Body of pancreas (tissue), 4 donors: Measurements from ENCODE around the gene RASIP1. TPM values are rescaled to one million over a fixed set of nuclear protein-coding genes. Genes with fewer than 3 reads are reported as not detected.

Source experiments
- ATAC-seq: fragments of 150-250 bp; one replicate; pipeline ENCODE4 v1.9.1; 2016
- DNase-seq, 4 donors: peaks; one replicate each; pipeline ENCODE4 v3.0.0-alpha.2; 2019
- H3K27ac ChIP-seq, 4 donors: fragments of 200-600 bp; sonication (generic); 1 replicate in 3 of 4; 2 replicates in 1 of 4; pipeline versions ENCODE4 v1.5.1 to v1.6.1; 2016 to 2019; ENCODE audit warnings: mild to moderate bottlenecking in 1 of 4, mixed read lengths in 1 of 4, moderate library complexity in 1 of 4
- H3K27me3 ChIP-seq, 2 donors: fragments of 200-600 bp; sonication (generic); one replicate each; pipeline ENCODE4 v1.6.0; 2016; ENCODE audit warnings: mild to moderate bottlenecking in 1 of 2
- H3K36me3 ChIP-seq, 2 donors: fragments of 200-600 bp; sonication (generic); replicated peaks in 1 of 2; 2 replicates each; pipeline ENCODE4 v1.5.1; 2016; ENCODE audit warnings: low read depth in 2 of 2; ENCODE audit not compliant: insufficient read depth in 1 of 2
- H3K4me1 ChIP-seq: fragments of 200-600 bp; sonication (generic); one replicate; pipeline ENCODE4 v1.6.0; 2016
- H3K4me3 ChIP-seq, 2 donors: fragments of 200-600 bp; sonication (generic); 1 replicate in 1 of 2; 2 replicates in 1 of 2; pipeline ENCODE4 v1.5.1; 2016 to 2019
- H3K9me3 ChIP-seq, 3 donors: fragments of 200-600 bp; sonication (generic); 1 replicate in 2 of 3; 2 replicates in 1 of 3; pipeline ENCODE4 v1.5.1; 2016
- POLR2A ChIP-seq, 3 donors: fragments of 450-650 bp; IDR thresholded peaks; one replicate each; pipeline ENCODE4 v1.6.1; 2016; ENCODE audit warnings: antibody characterized with exemption in 3 of 3, mild to moderate bottlenecking in 2 of 3
- WGBS, 2 donors: methylation state at CpG; one replicate each; pipeline ENCODE4 v1.1.5; 2017; 5-methylcytosine and 5-hydroxymethylcytosine counted together
- intact Hi-C: fragments of 100-400 bp; cut with DNase I; formaldehyde crosslinking; loops from one replicate; pipeline ENCODE4 v1.15.1; 2023
- total RNA-seq, 2 donors: library from RNA; depleted of rRNA; stranded (reverse); fragments of >200 nt; gene quantifications; one replicate each; pipeline ENCODE4 v1.1.0, GENCODE V29; 2016
- TF ChIP-seq, protein P1 (sequence below), 7 experiments: fragments of 450-650 bp in 4 of 7; fragments of 200-600 bp in 3 of 7; sonication (generic) in 3 of 7; IDR thresholded peaks; one replicate each; pipeline ENCODE4 v1.5.1; 2016 to 2019; ENCODE audit warnings: antibody characterized with exemption in 7 of 7

Gene RASIP1
- total RNA-seq, 2 donors from 2014 or later: 14.5 to 60.0 TPM

DNA sequence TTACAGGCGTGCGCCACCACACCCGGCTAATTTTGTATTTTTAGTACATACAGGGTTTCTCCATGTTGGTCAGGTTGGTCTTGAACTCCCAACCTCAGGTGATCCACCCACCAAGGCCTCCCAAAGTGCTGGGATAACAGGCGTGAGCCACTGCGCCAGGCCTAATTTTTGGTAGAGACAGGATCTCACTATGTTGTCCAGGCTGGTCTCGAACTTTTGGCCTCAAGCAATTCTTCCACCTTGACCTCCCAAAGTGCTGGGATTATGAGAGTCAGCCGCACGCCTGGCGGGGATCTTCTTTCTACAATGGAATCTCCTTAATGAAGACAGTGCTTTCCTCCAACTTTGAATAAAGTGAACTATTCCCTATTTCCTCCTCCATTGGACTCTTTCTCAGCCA is 5.8 kb downstream of the RASIP1 start:
- intact Hi-C loops: no loop called here
- no peak for DNase-seq
- no peak for TF ChIP-seq POLR2A (IDR thresholded peaks at IDR 0.05)
- TF ChIP-seq, protein P1, sequence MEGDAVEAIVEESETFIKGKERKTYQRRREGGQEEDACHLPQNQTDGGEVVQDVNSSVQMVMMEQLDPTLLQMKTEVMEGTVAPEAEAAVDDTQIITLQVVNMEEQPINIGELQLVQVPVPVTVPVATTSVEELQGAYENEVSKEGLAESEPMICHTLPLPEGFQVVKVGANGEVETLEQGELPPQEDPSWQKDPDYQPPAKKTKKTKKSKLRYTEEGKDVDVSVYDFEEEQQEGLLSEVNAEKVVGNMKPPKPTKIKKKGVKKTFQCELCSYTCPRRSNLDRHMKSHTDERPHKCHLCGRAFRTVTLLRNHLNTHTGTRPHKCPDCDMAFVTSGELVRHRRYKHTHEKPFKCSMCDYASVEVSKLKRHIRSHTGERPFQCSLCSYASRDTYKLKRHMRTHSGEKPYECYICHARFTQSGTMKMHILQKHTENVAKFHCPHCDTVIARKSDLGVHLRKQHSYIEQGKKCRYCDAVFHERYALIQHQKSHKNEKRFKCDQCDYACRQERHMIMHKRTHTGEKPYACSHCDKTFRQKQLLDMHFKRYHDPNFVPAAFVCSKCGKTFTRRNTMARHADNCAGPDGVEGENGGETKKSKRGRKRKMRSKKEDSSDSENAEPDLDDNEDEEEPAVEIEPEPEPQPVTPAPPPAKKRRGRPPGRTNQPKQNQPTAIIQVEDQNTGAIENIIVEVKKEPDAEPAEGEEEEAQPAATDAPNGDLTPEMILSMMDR (IDR thresholded peaks at IDR 0.05): no peak
- Histone ChIP-seq H3K4me3 (no peak overlapping the region), H3K4me1 (peaks cover 29% of the 10 kb centered on the region), H3K27me3 (no peaks in the 10 kb centered on the region), H3K36me3 (no peaks in the 10 kb centered on the region), H3K9me3 (no peaks in the 10 kb centered on the region), H3K27ac (no peak overlapping the region)
- ATAC-seq: no peak
- 92 to 93% methylated on average over 7 to 9 of the region's 9 CpGs for WGBS, 2 donors

DNA sequence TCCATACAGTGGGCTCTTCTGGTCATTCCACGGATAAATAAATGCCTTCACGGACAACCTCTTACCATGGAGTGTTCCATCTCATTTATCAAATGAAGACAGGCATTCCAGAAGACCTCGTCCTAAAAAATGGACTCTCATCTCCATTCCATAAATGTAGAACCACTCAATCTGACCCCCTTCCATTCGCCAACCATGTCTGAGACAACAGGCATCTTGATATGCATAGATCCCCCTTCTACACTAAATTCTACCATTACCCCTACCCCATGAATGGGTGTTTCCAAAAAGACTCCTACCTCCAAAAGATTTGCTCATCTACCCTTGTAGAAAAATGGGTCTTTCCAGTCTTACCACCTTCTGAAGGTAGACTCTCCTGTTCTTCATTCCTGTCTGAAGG is 9.0 kb downstream of the RASIP1 start:
- Histone ChIP-seq H3K36me3 (no peaks in the 10 kb centered on the region), H3K4me1 (peaks cover under 1% of the 10 kb centered on the region), H3K27me3 (no peaks in the 10 kb centered on the region), H3K27ac (no peak overlapping the region), H3K4me3 (no peak overlapping the region), H3K9me3 (no peaks in the 10 kb centered on the region)
- WGBS, 2 donors: 84 to 88% methylated on average over 4 of the region's 4 CpGs
- TF ChIP-seq, protein P1 (IDR thresholded peaks at IDR 0.05): no peak
- TF ChIP-seq POLR2A (IDR thresholded peaks at IDR 0.05): no peak
- ATAC-seq: no peak
- no peak for DNase-seq
- intact Hi-C loops: no loop called here

DNA sequence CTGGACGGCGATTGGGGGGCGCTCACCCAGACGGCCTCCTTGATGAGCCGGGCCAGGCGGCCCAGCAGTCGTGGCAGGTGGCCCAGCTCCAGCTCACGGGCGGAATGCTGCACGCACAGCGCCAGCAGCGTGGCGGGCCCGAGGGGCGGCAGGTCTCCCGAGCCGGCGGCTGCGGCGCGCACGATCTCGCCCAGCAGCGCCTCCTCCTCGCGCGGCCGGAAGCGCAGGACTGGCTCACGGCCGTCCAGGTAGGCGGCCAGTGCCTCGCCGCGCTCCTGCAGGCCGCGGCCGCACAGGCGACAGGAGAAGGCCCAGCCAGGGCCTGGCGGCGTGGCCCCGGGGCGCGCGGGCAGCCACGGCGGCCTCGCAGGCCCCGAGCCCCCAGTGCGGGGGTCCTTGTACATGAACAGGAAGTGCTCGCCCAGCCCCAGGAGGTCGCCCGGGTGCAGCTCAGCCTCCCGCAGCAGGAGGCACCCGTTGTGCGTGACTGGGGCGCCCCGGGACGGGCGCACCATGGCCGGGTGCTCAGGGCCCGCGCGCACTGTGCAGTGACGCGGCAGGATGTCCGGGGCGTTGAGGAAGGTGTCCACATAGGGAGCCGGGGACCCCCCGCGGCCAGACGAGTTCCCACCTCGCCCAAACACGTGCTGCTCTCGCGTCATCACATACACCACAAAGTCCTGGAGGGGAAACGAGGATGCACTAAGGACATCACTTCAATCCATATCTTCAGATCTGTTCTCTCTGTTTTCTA is 11.3 kb downstream of the RASIP1 start:
- intact Hi-C loops: no loop called here

DNA sequence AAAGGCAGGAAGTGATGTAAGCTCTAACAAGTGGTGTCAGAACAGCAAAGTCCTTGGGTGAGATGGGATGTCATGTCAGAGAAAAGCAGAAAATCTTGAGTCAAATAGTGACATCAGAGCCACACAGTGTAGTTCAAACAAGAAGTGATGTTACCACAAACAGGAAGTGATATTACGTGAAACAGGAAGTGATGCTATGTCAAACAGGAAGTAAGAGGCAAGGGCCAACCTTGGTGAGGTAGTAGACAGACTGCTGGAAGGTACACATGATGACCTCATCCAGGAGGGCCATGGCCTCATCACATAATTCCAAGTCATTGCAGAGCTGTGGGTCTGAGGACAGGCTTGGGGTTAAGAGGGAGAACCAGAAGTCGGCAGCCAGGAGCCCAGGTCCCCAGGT is 13.9 kb downstream of the RASIP1 start:
- TF ChIP-seq, protein P1 (IDR thresholded peaks at IDR 0.05): no peak
- no peak for TF ChIP-seq POLR2A (IDR thresholded peaks at IDR 0.05)
- Histone ChIP-seq H3K36me3 (no peaks in the 10 kb centered on the region), H3K27ac (peak overlapping the region in 1 of 4 donors; percentile 9), H3K4me3 (no peak overlapping the region), H3K9me3 (no peaks in the 10 kb centered on the region), H3K4me1 (peaks cover 12% of the 10 kb centered on the region), H3K27me3 (no peaks in the 10 kb centered on the region)
- intact Hi-C loops: no loop called here
- DNase-seq (no peak), ATAC-seq (no peak)
- WGBS, 2 donors: 67 to 81% methylated on average over 2 of the region's 2 CpGs

More for the DNA sequence above, 11.3 kb downstream of the RASIP1 start:
- DNase-seq (no peak), ATAC-seq (peak; percentile 36)
- 67 to 74% methylated on average over 14 to 72 of the region's 77 CpGs for WGBS, 2 donors
- H3K27me3 ChIP-seq: no peaks in the 10 kb centered on the region
- H3K9me3 ChIP-seq: no peaks in the 10 kb centered on the region
- peak overlapping the region in 1 of 4 donors; percentile 26 for H3K27ac ChIP-seq
- TF ChIP-seq, protein P1 (IDR thresholded peaks at IDR 0.05): no peak
- TF ChIP-seq POLR2A (IDR thresholded peaks at IDR 0.05): no peak
- no peaks in the 10 kb centered on the region for H3K36me3 ChIP-seq
- H3K4me1 ChIP-seq: peaks cover 12% of the 10 kb centered on the region
- H3K4me3 ChIP-seq: no peak overlapping the region
